GDM1 (cell line): ENCODE results near the gene EYS.

Experiments used
- DNase-seq: peaks from one replicate; lab custom pipeline; 2025; lab: John Stamatoyannopoulos, UW

Gene EYS

DNA sequence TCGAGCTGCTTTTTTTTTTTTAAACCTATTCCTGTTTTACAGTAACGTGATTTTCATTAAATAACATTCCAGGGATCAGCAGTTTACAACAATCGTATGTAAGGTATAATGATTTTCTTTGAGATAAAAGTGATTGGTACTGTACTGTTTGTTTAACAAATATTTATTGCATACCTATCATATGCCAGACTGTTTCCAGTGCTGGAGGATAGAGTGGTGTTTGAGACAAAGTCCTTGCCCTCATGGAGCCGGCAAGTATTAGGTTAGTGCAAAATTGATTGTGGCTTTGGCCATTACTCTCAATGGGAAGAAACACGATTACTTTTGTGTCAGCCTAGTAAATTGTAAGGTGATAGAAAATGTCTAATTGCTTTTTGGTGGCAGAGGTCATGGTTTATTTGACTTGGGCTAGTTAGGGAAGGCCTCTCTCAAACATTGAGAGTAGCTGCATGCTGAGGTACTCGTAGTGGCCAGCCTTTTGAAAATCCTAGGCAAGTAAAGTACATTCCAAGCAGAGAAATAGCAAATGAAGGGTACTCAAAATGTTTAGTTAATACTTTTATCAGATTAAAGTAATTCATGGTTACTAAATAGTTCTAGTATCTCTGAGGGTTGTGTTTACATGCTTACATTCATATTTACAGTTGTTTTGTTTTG, 2035.8 kb downstream of the EYS start:
- DNase-seq = no peak
